Left kidney (tissue), 2 donors: ENCODE data around the gene BTBD18. TPM values are rescaled to one million over a fixed set of nuclear protein-coding genes. Genes with fewer than 3 reads are reported as not detected.
A peak's percentile ranks its signal among the peaks of the same experiment; 100 is the strongest.
"Not testable (repeated sequence)": the region's sequence is repeated elsewhere in the genome, so short reads cannot be mapped to it uniquely, and the experiment has no call there.

Experiments
- DNase-seq: peaks from one replicate; pipeline ENCODE4 v3.0.0-alpha.2; 2013
- polyA plus RNA-seq: library from polyadenylated mRNA; unstranded; fragments of 120-200 nt; gene quantifications from one replicate; pipeline ENCODE4 v1.2.1, GENCODE V29; 2013; ENCODE audit not compliant: insufficient read length

The BTBD18 gene
- polyA plus RNA-seq, 1 donor = 0.70 TPM

DNA sequence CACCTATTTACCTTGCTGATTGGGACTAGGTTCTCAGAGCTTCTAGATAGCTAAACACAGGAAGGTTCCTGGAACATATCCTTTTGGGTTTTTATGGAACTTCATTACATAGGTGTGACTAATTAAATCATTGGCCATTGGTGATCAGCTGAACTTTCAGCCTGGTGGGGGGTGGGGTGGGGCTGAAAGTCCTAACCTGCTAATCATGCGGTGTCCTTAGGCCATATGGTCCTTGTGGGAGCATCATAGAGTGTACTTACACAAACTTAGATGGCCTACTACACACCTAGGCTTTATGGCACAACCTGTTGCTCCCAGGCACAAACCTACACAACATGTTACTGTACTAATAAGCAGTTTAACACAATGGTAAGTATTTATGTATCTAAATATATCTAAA is 19.0 kb downstream of the BTBD18 start:
- no peak for DNase-seq

DNA sequence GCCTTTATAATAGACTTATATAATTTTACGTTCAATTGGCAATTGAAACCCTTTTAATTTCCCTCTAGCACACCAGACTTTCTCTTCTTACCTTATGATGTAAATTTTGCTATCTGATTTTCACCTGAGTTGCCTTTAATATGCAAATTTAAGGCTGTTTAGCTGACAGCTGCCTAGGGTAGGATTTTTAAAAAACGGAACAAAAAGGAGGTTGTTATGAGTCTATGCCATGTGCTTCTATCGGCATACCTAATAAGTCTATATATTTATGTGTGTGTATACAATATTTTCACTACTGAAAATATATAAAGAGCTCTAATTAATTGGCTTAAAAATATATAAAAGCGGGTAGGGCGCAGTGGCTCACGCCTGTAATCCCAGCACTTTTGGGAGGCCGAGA is 22.1 kb downstream of the BTBD18 start:
- no peak for DNase-seq

DNA sequence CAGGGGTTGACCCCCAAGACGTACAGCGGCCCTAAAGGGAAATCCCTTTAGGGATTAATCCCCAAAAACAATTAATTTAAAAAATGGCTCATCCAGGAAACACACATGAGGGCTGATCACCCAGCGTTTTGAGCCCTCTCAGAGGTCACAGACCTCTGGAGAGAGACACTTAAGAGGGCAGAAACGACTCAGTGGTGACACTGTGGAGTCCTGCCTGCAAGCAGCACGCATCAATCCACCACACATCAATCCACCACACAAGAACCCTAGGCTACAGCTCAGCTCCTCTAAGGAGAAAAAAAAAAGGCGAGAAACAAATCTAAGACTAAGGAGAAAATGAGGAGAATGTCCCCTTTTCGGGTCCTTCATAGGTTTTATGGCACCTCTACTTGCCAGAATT is 22.8 kb downstream of the BTBD18 start:
- DNase-seq = no peak

GRCh38 chr11:57727185-57727584 is 24.4 kb downstream of the BTBD18 start:
- no peak for DNase-seq

DNA sequence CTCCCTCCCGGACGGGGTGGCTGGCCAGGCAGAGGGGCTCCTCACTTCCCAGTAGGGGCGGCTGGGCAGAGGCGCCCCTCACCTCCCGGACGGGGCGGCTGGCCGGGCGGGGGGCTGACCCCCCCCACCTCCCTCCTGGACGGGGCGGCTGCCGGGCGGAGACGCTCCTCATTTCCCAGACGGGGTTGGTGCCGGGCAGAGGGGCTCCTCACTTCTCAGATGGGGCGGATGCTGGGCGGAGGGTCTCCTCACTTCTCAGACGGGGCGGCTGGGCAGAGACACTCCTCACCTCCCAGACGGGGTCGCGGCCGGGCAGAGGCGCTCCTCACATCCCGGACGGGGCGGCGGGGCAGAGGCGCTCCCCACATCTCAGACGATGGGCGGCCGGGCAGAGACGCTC is 34.9 kb downstream of the BTBD18 start:
- DNase-seq = not testable (repeated sequence)

DNA sequence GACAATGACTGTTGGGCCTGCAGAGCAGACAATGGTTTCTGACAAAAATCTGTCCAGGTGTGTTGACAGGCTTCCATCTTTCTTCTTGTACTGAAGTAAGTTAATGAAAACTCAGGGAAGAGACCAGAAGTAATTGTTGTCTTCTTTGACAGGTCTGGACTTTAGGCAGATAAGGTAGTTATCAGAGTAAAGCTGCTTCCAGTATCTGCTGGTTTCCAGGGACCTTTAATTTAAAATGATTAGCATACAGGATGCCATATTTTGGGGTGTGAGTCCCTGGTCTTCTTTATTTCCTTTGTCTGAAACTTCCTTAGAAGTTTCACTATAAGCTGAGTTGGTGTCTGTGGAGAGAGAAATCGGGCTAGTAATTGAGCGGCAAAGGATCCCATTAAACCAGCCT is 37.8 kb downstream of the BTBD18 start:
- no peak for DNase-seq

- DNase-seq = peak; percentile 99
These were observed 39.1 kb downstream of the BTBD18 start, which contains the start of gene TMX2 for GRCh38 chr11:57712256-57713150. Gene TMX2 (plus strand): TSS chr11:57712593. CDS start chr11:57712619, 26 bp downstream.

DNA sequence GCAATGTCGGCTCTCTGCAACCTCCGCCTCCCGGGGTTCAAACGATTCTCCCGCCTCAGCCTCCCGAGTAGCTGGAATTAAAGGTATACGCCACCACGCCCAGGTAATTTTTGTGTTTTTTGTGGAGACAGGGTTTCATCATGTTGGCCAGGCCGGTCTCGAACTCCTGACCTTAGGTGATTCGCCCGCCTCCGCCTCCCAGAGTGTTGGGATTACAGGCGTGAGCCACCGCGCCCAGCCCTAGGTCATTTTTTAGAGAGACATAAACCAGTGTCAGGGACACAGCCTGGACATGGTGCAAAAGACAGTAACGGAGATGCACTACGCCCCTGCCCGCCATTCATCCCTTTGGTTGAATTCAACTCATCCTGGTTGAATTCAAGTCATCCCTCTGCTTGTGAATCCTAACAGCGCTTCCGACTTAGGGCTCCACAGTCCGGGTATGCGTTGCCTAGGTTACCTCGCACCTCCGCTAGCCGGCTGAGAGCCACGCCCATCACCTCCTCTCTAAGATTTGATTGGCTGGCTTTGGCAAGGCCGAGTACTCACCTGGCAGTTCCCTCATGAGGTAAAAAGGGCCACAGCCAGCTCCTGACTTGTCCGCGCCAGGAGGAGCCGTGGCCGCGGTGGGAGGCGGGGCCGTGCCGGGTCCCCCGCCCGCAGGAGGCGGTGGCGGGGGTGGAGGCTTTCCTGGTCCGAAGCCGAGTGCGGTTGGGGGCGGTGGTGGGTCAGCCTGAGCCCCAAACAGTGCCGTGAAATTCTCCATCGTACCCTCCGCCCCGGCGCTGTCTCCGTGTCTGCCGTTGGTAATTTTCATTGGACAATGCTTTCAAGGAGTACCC is 40.0 kb downstream of the BTBD18 start, which contains the start of gene MED19:
Gene MED19, minus strand, starts transcription at position 802 of the 842 bp plus-strand sequence. Its CDS starts 36 bp downstream, at position 766.
- peak; percentile 77 for DNase-seq

GRCh38 chr11:57709802-57710367 is 41.7 kb downstream of the BTBD18 start:
- DNase-seq = no peak

DNA sequence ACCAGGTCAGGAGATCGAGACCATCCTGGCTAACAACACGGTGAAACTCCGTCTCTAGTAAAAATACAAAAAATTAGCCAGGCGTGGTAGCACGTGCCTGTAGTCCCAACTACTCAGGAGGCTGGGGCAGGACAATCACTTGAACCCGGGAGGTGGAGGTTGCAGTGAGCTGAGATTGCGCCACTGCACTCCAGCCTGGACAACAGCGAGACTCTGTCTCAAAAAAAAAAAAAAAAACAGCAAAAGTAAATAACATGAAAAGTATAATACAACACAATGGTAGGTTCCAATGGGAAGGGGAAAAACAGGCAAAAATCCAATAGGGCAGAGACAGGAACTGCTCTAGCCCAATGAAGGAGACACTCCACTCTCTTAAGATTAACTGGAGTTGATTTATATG is 46.2 kb downstream of the BTBD18 start:
- not testable (repeated sequence) for DNase-seq

DNA sequence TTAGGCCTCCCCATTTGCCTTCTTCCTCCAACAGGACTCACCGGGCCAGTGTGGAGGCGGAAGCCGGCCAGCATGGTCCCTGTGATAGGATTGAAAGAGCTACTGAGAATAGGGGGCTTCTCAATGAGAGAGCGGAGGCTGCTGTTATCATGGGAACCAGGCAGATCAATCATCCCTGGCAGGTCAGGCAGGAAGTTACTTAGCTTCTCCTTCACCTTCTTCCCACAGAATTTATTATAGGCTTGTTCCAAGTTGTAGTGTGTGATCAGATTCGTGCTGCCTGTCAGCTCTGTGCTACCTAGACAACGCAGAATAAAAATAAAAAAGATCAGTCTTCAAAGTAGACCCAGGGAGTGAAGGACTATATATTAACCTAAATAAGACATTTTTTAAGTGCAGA is 46.7 kb downstream of the BTBD18 start:
- no peak for DNase-seq

GRCh38 chr11:57703341-57703740 is 48.3 kb downstream of the BTBD18 start:
- no peak for DNase-seq

DNA sequence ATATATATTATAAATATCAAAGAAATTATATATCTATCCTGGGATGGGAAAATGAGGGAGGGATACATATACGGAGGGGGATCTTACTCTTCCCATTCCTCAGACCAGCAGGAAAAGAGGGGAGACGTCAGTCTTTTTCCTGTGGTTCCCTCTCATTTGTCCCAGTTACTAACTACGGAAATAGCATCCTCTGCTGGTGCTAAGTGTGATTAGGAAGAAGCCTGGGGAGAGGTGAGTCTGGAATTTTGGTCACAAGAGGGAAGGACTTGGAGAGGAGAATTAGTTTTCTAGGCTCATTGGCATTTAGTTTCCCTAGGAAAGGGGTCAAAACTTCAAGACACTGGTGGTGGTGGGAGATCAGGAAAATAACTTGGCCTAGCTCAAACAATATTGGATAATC is 51.2 kb downstream of the BTBD18 start:
- no peak for DNase-seq

DNA sequence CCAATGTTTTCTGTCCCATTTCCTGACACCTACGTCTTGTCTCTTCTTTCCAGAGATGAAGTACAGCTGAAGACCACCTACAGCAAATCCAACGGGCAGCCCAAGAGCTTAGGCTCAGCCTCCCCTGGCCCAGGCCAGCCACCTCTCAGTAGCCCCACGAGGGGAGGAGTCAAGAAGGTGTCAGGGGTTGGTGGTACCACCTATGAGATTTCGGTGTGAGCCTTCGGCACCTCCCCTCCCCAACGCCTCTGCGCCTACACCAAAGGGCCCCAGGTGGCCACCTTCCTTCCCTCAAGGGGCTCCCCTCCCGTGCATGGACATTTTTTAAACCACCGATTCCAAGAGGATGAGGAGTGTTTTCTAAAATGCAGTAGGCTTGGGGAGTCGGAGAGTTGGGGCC is 51.8 kb downstream of the BTBD18 start:
- no peak for DNase-seq

- no peak for DNase-seq
These were observed 52.7 kb downstream of the BTBD18 start for GRCh38 chr11:57698843-57699365.

Other genes starting within 250 kb of the BTBD18 start
- 7.2 TPM for gene SLC43A1, start 236.1 kb downstream of the BTBD18 start, polyA plus RNA-seq
- 32.4 TPM for gene TIMM10, start 221.1 kb downstream of the BTBD18 start, polyA plus RNA-seq
- 0.47 TPM for gene SMTNL1, start 214.2 kb downstream of the BTBD18 start, polyA plus RNA-seq
- gene UBE2L6, start 184.1 kb downstream of the BTBD18 start, polyA plus RNA-seq = 31.2 TPM
- gene SERPING1, start 154.1 kb downstream of the BTBD18 start, polyA plus RNA-seq = 137 TPM
- gene YPEL4, start 101.9 kb downstream of the BTBD18 start, polyA plus RNA-seq = 5.1 TPM
- 15.6 TPM for gene CLP1, start 94.1 kb downstream of the BTBD18 start, polyA plus RNA-seq
- gene ZDHHC5, start 83.7 kb downstream of the BTBD18 start, polyA plus RNA-seq = 48.5 TPM
- 18.2 TPM for gene MED19, start 39.6 kb downstream of the BTBD18 start, polyA plus RNA-seq
- 123 TPM for gene TMX2, start 39.2 kb downstream of the BTBD18 start, polyA plus RNA-seq
- 97.0 TPM for gene SELENOH, start 10.3 kb downstream of the BTBD18 start, polyA plus RNA-seq
- 239 TPM for gene CTNND1, start 10.0 kb upstream of the BTBD18 start, polyA plus RNA-seq